HCT116 (cell line): ENCODE results near the gene COASY. TPM values are rescaled to one million over a fixed set of nuclear protein-coding genes. Genes with fewer than 3 reads are reported as not detected.

Experiments used
- ATAC-seq: fragments of 200-7000 bp; cut with Tn5 transposase; 2 replicates; pipeline ENCODE4 v1.9.1; 2020; ENCODE audit warnings: mild to moderate bottlenecking, moderate library complexity
- BruUV-seq: library from RNA; stranded (reverse); fragments of 400-500 nt; replicated peaks from 2 replicates; lab custom pipeline; 2021; lab: Mats Ljungman, UMichigan
- CTCF ChIA-PET: fragments of 300-600 bp; sonication (Branson Sonifier 250); formaldehyde crosslinking; loops from one replicate; lab custom pipeline; 2021; ENCODE audit warnings: antibody characterized with exemption; lab: Charles Lee
- POLR2A ChIA-PET: fragments of 300-600, 350-600 bp; sonication (Branson Sonifier 250); formaldehyde crosslinking; loops from one replicate; lab custom pipeline; 2021; ENCODE audit warnings: antibody characterized with exemption; lab: Charles Lee
- RAD21 ChIA-PET, 2 experiments: fragments of 300-600 bp; sonication (Branson Sonifier 250); formaldehyde crosslinking; loops; one replicate each; lab custom pipeline; 2023; ENCODE audit warnings: low total read pairs in 2 of 2; ENCODE audit not compliant: uncharacterized antibody in 2 of 2, unreplicated experiment in 2 of 2, low non-redundant PET in 1 of 2; lab: Charles Lee
- DNase-seq: peaks from one replicate; pipeline ENCODE4 v3.0.0-alpha.2; 2010; ENCODE audit warnings: low read depth, low spot score
- H2AFZ ChIP-seq: fragments of 200-600 bp; shearing (Covaris generic), sonication (generic); 2 replicates; pipeline ENCODE4 v1.6.1; 2017; ENCODE audit warnings: low read depth, mixed run types, mixed read lengths, antibody characterized with exemption, low read length; ENCODE audit not compliant: poor library complexity, severe bottlenecking
- H3K27ac ChIP-seq: 2 replicates; pipeline ENCODE4 v1.5.1; 2012; ENCODE audit warnings: low read depth, low read length
- H3K27me3 ChIP-seq: fragments of 200-600 bp; sonication (generic); 2 replicates; pipeline ENCODE4 v1.6.1; 2016; ENCODE audit warnings: mixed run types, low read length, mixed read lengths; ENCODE audit not compliant: insufficient read depth
- H3K36me3 ChIP-seq, 2 experiments: fragments of 200-500 bp in 1 of 2; fragments of 200-600 bp in 1 of 2; sonication (Bioruptor generic) in 1 of 2; sonication (generic) in 1 of 2; 2 replicates each; pipeline versions ENCODE4 v1.5.1 to v1.6.1; 2014 to 2016; ENCODE audit warnings: low read length in 2 of 2, inconsistent platforms in 1 of 2, mixed read lengths in 1 of 2, mixed run types in 1 of 2; ENCODE audit not compliant: insufficient read depth in 2 of 2, control insufficient read depth in 1 of 2
- H3K4me1 ChIP-seq, 2 experiments: fragments of 200-600 bp in 1 of 2; sonication (generic) in 1 of 2; 2 replicates each; pipeline versions ENCODE4 v1.5.1 to v1.6.1; 2012 to 2017; ENCODE audit warnings: low read length in 2 of 2, inconsistent platforms in 1 of 2, mild to moderate bottlenecking in 1 of 2, mixed read lengths in 1 of 2, mixed run types in 1 of 2, moderate library complexity in 1 of 2; ENCODE audit not compliant: insufficient read depth in 2 of 2, control insufficient read depth in 1 of 2
- H3K4me2 ChIP-seq: fragments of 200-600 bp; sonication (generic); 2 replicates; pipeline ENCODE4 v1.6.1; 2017; ENCODE audit warnings: mixed run types, low read length, mixed read lengths
- H3K4me3 ChIP-seq, 2 experiments: fragments of 200-600 bp in 1 of 2; sonication (generic) in 1 of 2; replicated peaks in 1 of 2; 2 replicates each; pipeline ENCODE4 v1.5.1; 2011 to 2016; ENCODE audit warnings: low read length in 2 of 2, control low read depth in 1 of 2, low read depth in 1 of 2, mild to moderate bottlenecking in 1 of 2, mixed read lengths in 1 of 2, mixed run types in 1 of 2
- H3K79me2 ChIP-seq: fragments of 200-600 bp; sonication (generic); 2 replicates; pipeline ENCODE4 v1.6.1; 2017; ENCODE audit warnings: mild to moderate bottlenecking, mixed run types, low read length, moderate library complexity, mixed read lengths; ENCODE audit not compliant: insufficient read depth
- H3K9ac ChIP-seq: fragments of 200-600 bp; sonication (generic); 2 replicates; pipeline ENCODE4 v1.6.1; 2016; ENCODE audit warnings: low read length, mixed read lengths
- H3K9me2 ChIP-seq: fragments of 200-600 bp; sonication (generic), shearing (Covaris generic); 2 replicates; pipeline ENCODE4 v1.6.1; 2017; ENCODE audit warnings: mixed run types, mild to moderate bottlenecking, moderate library complexity; ENCODE audit not compliant: insufficient read depth
- H3K9me3 ChIP-seq, 2 experiments: fragments of 200-500 bp in 1 of 2; fragments of 200-600 bp in 1 of 2; sonication (Bioruptor generic) in 1 of 2; sonication (generic) in 1 of 2; 2 replicates each; pipeline ENCODE4 v1.6.1; 2014 to 2017; ENCODE audit warnings: low read length in 2 of 2, mixed read lengths in 2 of 2, inconsistent platforms in 1 of 2, low read depth in 1 of 2, mild to moderate bottlenecking in 1 of 2, mixed run types in 1 of 2, moderate library complexity in 1 of 2; ENCODE audit not compliant: control insufficient read depth in 1 of 2, insufficient read depth in 1 of 2
- H4K20me1 ChIP-seq: fragments of 200-600 bp; sonication (generic), shearing (Covaris generic); 2 replicates; pipeline ENCODE4 v1.6.1; 2017; ENCODE audit warnings: mixed run types, mild to moderate bottlenecking, moderate library complexity; ENCODE audit not compliant: insufficient read depth
- CBX3 ChIP-seq: IDR thresholded peaks from 2 replicates; pipeline ENCODE4 v1.6.1; 2012; ENCODE audit warnings: low read depth
- CEBPB ChIP-seq: IDR thresholded peaks from 2 replicates; pipeline ENCODE4 v1.6.1; 2012; ENCODE audit warnings: low read depth
- EGR1 ChIP-seq: IDR thresholded peaks from 2 replicates; pipeline ENCODE4 v1.6.1; 2012; ENCODE audit warnings: low read depth
- ELF1 ChIP-seq: IDR thresholded peaks from 2 replicates; pipeline ENCODE4 v1.6.1; 2012; ENCODE audit warnings: low read depth, borderline replicate concordance
- EZH2 ChIP-seq: fragments of 200-600 bp; sonication (generic); IDR thresholded peaks from 2 replicates; pipeline ENCODE4 v1.6.1; 2017; ENCODE audit warnings: antibody characterized with exemption, mixed run types
- EZH2phosphoT487 ChIP-seq: fragments of 200-600 bp; IDR thresholded peaks from 2 replicates; pipeline ENCODE4 v1.6.1; 2018; ENCODE audit warnings: antibody characterized with exemption, borderline replicate concordance
- JUND ChIP-seq: IDR thresholded peaks from 2 replicates; pipeline ENCODE4 v1.6.1; 2012
- POLR2A ChIP-seq: IDR thresholded peaks from 2 replicates; pipeline ENCODE4 v1.7.0; 2011; ENCODE audit warnings: borderline replicate concordance; ENCODE audit not compliant: insufficient read depth, insufficient read length; ENCODE audit errors: extremely low read depth
- POLR2AphosphoS5 ChIP-seq: IDR thresholded peaks from 2 replicates; pipeline ENCODE4 v1.6.1; 2011; ENCODE audit warnings: mild to moderate bottlenecking, low read depth, low read length, moderate library complexity
- RAD21 ChIP-seq: IDR thresholded peaks from 2 replicates; pipeline ENCODE4 v1.6.1; 2012; ENCODE audit warnings: low read depth, mild to moderate bottlenecking
- SP1 ChIP-seq: IDR thresholded peaks from 2 replicates; pipeline ENCODE4 v1.6.1; 2012; ENCODE audit warnings: low read depth
- SRF ChIP-seq: IDR thresholded peaks from 2 replicates; pipeline ENCODE4 v1.6.1; 2012; ENCODE audit warnings: low read depth
- TCF7L2 ChIP-seq: IDR thresholded peaks from 2 replicates; pipeline ENCODE4 v1.7.0; 2011; ENCODE audit warnings: borderline replicate concordance, inconsistent platforms; ENCODE audit not compliant: insufficient read depth, insufficient read length; ENCODE audit errors: extremely low read depth
- YY1 ChIP-seq: IDR thresholded peaks from 2 replicates; pipeline ENCODE4 v1.6.1; 2011; ENCODE audit warnings: low read length, low read depth, moderate library complexity, mild to moderate bottlenecking; ENCODE audit not compliant: insufficient replicate concordance; ENCODE audit errors: extremely low read depth
- ZFX ChIP-seq: fragments of 450-650 bp; IDR thresholded peaks from 2 replicates; pipeline ENCODE4 v1.6.1; 2017
- ZNF274 ChIP-seq: fragments of 200-500 bp; sonication (Bioruptor generic); IDR thresholded peaks from 2 replicates; pipeline ENCODE4 v1.6.1; 2014; ENCODE audit warnings: mild to moderate bottlenecking, low read depth, low read length, inconsistent platforms
- intact Hi-C: fragments of 100-400 bp; cut with micrococcal nuclease; formaldehyde crosslinking; loops from 2 replicates; pipeline ENCODE4 v1.10.0; 2022
- total RNA-seq: library from RNA; stranded (reverse); gene quantifications from one replicate; pipeline ENCODE4 v1.2.1, GENCODE V29; 2021; ENCODE audit not compliant: unreplicated experiment
- TF ChIP-seq, protein P1 (sequence below): IDR thresholded peaks from 2 replicates; pipeline ENCODE4 v1.6.1; 2012
- TF ChIP-seq, protein P2 (sequence below): IDR thresholded peaks from 2 replicates; pipeline ENCODE4 v1.6.1; 2012; ENCODE audit warnings: low read depth
- TF ChIP-seq, protein P3 (sequence below): IDR thresholded peaks from 2 replicates; pipeline ENCODE4 v1.6.1; 2011; ENCODE audit warnings: mild to moderate bottlenecking, low read length, moderate library complexity; ENCODE audit not compliant: insufficient replicate concordance; ENCODE audit errors: extremely low read depth
- TF ChIP-seq, protein P4 (sequence below): IDR thresholded peaks from 2 replicates; pipeline ENCODE4 v1.6.1; 2012

Gene COASY
- total RNA-seq, 1 experiment from 2014 or later: 137 TPM

DNA sequence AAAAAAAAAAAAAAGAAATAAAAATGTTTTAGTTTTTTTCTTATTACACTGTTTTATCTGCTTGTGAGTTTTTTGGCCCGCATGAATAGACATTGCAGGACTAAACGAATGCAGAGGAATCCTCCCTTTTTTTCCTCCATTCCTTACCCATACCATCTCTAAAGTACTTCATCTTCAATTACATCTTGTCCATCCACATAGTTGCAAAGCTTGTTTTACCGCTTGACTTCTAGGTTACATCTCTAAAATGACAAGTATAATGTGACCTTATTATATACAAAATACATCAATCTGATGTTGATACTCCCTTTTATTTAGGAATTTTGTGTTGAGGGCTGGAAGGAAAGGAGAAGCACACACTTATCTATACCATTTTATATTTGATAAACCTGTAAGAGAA, 34.4 kb downstream of the COASY start:
- H2AFZ ChIP-seq: no peak overlapping the region
- RAD21 ChIA-PET: no interaction called here
- no peaks in the 10 kb centered on the region for H3K9me3 ChIP-seq
- peaks cover 0 to 6% of the 10 kb centered on the region in 2 experiments; a peak in 1 of 4 replicates for H3K36me3 ChIP-seq
- H3K9ac ChIP-seq: no peak overlapping the region
- no peaks in the 10 kb centered on the region for H4K20me1 ChIP-seq
- no peaks in the 10 kb centered on the region for H3K27me3 ChIP-seq
- H3K79me2 ChIP-seq: peaks cover 17% of the 10 kb centered on the region
- no peak for ATAC-seq
- intact Hi-C loops: no loop called here
- no peak overlapping the region for H3K4me3 ChIP-seq
- POLR2A ChIA-PET: no interaction called here
- no peak for DNase-seq
- no peaks in the 10 kb centered on the region for H3K4me1 ChIP-seq
- TF ChIP-seq SP1: no peak
- TF ChIP-seq ZNF274: no peak
- TF ChIP-seq POLR2A: no peak
- TF ChIP-seq EZH2: no peak
- TF ChIP-seq, protein P1, sequence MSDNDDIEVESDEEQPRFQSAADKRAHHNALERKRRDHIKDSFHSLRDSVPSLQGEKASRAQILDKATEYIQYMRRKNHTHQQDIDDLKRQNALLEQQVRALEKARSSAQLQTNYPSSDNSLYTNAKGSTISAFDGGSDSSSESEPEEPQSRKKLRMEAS: no peak
- TF ChIP-seq SRF: no peak
- TF ChIP-seq POLR2AphosphoS5: no peak
- TF ChIP-seq CBX3: no peak
- no peak for TF ChIP-seq EZH2phosphoT487
- TF ChIP-seq CEBPB: no peak
- TF ChIP-seq ZFX: no peak
- TF ChIP-seq YY1: no peak
- TF ChIP-seq ELF1: no peak
- no peak for TF ChIP-seq JUND
- no peak for TF ChIP-seq EGR1
- TF ChIP-seq TCF7L2: no peak
- TF ChIP-seq, protein P2, sequence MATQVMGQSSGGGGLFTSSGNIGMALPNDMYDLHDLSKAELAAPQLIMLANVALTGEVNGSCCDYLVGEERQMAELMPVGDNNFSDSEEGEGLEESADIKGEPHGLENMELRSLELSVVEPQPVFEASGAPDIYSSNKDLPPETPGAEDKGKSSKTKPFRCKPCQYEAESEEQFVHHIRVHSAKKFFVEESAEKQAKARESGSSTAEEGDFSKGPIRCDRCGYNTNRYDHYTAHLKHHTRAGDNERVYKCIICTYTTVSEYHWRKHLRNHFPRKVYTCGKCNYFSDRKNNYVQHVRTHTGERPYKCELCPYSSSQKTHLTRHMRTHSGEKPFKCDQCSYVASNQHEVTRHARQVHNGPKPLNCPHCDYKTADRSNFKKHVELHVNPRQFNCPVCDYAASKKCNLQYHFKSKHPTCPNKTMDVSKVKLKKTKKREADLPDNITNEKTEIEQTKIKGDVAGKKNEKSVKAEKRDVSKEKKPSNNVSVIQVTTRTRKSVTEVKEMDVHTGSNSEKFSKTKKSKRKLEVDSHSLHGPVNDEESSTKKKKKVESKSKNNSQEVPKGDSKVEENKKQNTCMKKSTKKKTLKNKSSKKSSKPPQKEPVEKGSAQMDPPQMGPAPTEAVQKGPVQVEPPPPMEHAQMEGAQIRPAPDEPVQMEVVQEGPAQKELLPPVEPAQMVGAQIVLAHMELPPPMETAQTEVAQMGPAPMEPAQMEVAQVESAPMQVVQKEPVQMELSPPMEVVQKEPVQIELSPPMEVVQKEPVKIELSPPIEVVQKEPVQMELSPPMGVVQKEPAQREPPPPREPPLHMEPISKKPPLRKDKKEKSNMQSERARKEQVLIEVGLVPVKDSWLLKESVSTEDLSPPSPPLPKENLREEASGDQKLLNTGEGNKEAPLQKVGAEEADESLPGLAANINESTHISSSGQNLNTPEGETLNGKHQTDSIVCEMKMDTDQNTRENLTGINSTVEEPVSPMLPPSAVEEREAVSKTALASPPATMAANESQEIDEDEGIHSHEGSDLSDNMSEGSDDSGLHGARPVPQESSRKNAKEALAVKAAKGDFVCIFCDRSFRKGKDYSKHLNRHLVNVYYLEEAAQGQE: no peak
- TF ChIP-seq, protein P3, sequence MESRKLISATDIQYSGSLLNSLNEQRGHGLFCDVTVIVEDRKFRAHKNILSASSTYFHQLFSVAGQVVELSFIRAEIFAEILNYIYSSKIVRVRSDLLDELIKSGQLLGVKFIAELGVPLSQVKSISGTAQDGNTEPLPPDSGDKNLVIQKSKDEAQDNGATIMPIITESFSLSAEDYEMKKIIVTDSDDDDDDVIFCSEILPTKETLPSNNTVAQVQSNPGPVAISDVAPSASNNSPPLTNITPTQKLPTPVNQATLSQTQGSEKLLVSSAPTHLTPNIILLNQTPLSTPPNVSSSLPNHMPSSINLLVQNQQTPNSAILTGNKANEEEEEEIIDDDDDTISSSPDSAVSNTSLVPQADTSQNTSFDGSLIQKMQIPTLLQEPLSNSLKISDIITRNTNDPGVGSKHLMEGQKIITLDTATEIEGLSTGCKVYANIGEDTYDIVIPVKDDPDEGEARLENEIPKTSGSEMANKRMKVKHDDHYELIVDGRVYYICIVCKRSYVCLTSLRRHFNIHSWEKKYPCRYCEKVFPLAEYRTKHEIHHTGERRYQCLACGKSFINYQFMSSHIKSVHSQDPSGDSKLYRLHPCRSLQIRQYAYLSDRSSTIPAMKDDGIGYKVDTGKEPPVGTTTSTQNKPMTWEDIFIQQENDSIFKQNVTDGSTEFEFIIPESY: no peak
- no peak for TF ChIP-seq RAD21
- TF ChIP-seq, protein P4, sequence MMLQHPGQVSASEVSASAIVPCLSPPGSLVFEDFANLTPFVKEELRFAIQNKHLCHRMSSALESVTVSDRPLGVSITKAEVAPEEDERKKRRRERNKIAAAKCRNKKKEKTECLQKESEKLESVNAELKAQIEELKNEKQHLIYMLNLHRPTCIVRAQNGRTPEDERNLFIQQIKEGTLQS: no peak
- H3K27ac ChIP-seq: no peak overlapping the region
- H3K4me2 ChIP-seq: no peak overlapping the region
- CTCF ChIA-PET: interaction anchor here (0.7 kb wide), 1 partner anchor 177 kb away, joined by 3 read pairs; the partner anchor contains the start of gene VPS25
- no peaks in the 10 kb centered on the region for H3K9me2 ChIP-seq
- no TSS peak for BruUV-seq
